Peyer's patch (tissue), 4 donors: ENCODE results near the gene SAMD7.

ENCODE experiments used
- CTCF ChIP-seq, 6 experiments: fragments of 450-650 bp in 4 of 6; fragments of 200-600 bp in 2 of 6; sonication (generic) in 1 of 6; IDR thresholded peaks; one replicate each; pipeline ENCODE4 v1.5.1; 2017 to 2019; ENCODE audit warnings: antibody characterized with exemption in 6 of 6, mild to moderate bottlenecking in 3 of 6, moderate library complexity in 1 of 6
- POLR2A ChIP-seq, 2 donors: fragments of 450-650 bp; IDR thresholded peaks; one replicate each; pipeline ENCODE4 v1.5.1; 2017; ENCODE audit warnings: antibody characterized with exemption in 2 of 2, mild to moderate bottlenecking in 2 of 2, moderate library complexity in 2 of 2

- TF ChIP-seq POLR2A (IDR thresholded peaks at IDR 0.05) (no peak), CTCF (IDR thresholded peaks at IDR 0.05) (no peak)
These were observed 35.0 kb downstream of the SAMD7 start for GRCh38 chr3:169946336-169946735.
